Measurements from ENCODE around the gene MRPL51. TPM values are rescaled to one million over a fixed set of nuclear protein-coding genes. Genes with fewer than 3 reads are reported as not detected.

MRPL51 gene
- total RNA-seq, 1 experiment from 2014 or later: 250 TPM

Other genes starting within 250 kb of the MRPL51 start
- gene PLEKHG6, start 182.6 kb downstream of the MRPL51 start, total RNA-seq (2014; rRNA removed; shearing (Covaris generic)): 0.15 TPM in 1 of 2 replicates, not detected in the other
- gene TNFRSF1A, start 151.2 kb downstream of the MRPL51 start, total RNA-seq (2014; rRNA removed; shearing (Covaris generic)): 111 and 125 TPM in 2 replicates
- gene SCNN1A, start 117.7 kb downstream of the MRPL51 start, total RNA-seq (2014; rRNA removed; shearing (Covaris generic)): 0.23 TPM in 1 of 2 replicates, not detected in the other
- 29.8 and 49.0 TPM in 2 replicates for gene LTBR, start 109.1 kb downstream of the MRPL51 start, total RNA-seq (2014; rRNA removed; shearing (Covaris generic))
- gene CD27, start 48.3 kb downstream of the MRPL51 start, total RNA-seq (2014; rRNA removed; shearing (Covaris generic)): not detected in 2 replicates
- gene TAPBPL, start 41.2 kb downstream of the MRPL51 start, total RNA-seq (2014; rRNA removed; shearing (Covaris generic)): 4.0 and 10.9 TPM in 2 replicates
- 0.74 and 1.2 TPM in 2 replicates for gene VAMP1, start 22.6 kb downstream of the MRPL51 start, total RNA-seq (2014; rRNA removed; shearing (Covaris generic))
- gene NCAPD2, start 840 bp upstream of the MRPL51 start, total RNA-seq (2014; rRNA removed; shearing (Covaris generic)): 95.2 and 117 TPM in 2 replicates
- 5,302 and 5,697 TPM in 2 replicates for gene GAPDH, start 41.3 kb upstream of the MRPL51 start, total RNA-seq (2014; rRNA removed; shearing (Covaris generic))
- gene IFFO1, start 62.8 kb upstream of the MRPL51 start, total RNA-seq (2014; rRNA removed; shearing (Covaris generic)): 5.9 and 11.8 TPM in 2 replicates
- gene NOP2, start 75.0 kb upstream of the MRPL51 start, total RNA-seq (2014; rRNA removed; shearing (Covaris generic)): 111 and 129 TPM in 2 replicates
- 330 and 358 TPM in 2 replicates for gene CHD4, start 114.1 kb upstream of the MRPL51 start, total RNA-seq (2014; rRNA removed; shearing (Covaris generic))
- gene LPAR5, start 142.7 kb upstream of the MRPL51 start, total RNA-seq (2014; rRNA removed; shearing (Covaris generic)): 0.86 TPM in 1 of 2 replicates, not detected in the other
- gene ACRBP, start 154.2 kb upstream of the MRPL51 start, total RNA-seq (2014; rRNA removed; shearing (Covaris generic)): not detected in 2 replicates
- 23.4 and 28.0 TPM in 2 replicates for gene ING4, start 169.9 kb upstream of the MRPL51 start, total RNA-seq (2014; rRNA removed; shearing (Covaris generic))
- 15.9 and 21.8 TPM in 2 replicates for gene ZNF384, start 196.1 kb upstream of the MRPL51 start, total RNA-seq (2014; rRNA removed; shearing (Covaris generic))
- gene PIANP, start 207.6 kb upstream of the MRPL51 start, total RNA-seq (2014; rRNA removed; shearing (Covaris generic)): 0.06 TPM in 1 of 2 replicates, not detected in the other
- 88.4 and 96.6 TPM in 2 replicates for gene COPS7A, start 230.8 kb upstream of the MRPL51 start, total RNA-seq (2014; rRNA removed; shearing (Covaris generic))